ENCODE data around the gene ICOS.
"Not testable (repeated sequence)": the region's sequence is repeated elsewhere in the genome, so short reads cannot be mapped to it uniquely, and the experiment has no call there.

The ICOS gene

GRCh38 chr2:203975912-203976311 lies 39.3 kb downstream of the ICOS start:
- DNase-seq (ENCODE audit: low spot score): no peak

- no peak for DNase-seq (ENCODE audit: low spot score)
Measured at GRCh38 chr2:203982276-203982675, 45.7 kb downstream of the ICOS start.

GRCh38 chr2:203983064-203983715 lies 46.6 kb downstream of the ICOS start:
- no peak for DNase-seq (ENCODE audit: low spot score)

GRCh38 chr2:203985978-203986377 lies 49.4 kb downstream of the ICOS start:
- DNase-seq (ENCODE audit: low spot score): not testable (repeated sequence)

GRCh38 chr2:203987959-203988358 lies 51.4 kb downstream of the ICOS start:
- no peak for DNase-seq (ENCODE audit: low spot score)

- DNase-seq (ENCODE audit: low spot score): no peak
Measured at GRCh38 chr2:203988500-203989260, 52.1 kb downstream of the ICOS start.

GRCh38 chr2:203989521-203989920 lies 53.0 kb downstream of the ICOS start:
- no peak for DNase-seq (ENCODE audit: low spot score)

- DNase-seq (ENCODE audit: low spot score): no peak
Measured at GRCh38 chr2:203992509-203992908, 55.9 kb downstream of the ICOS start.

GRCh38 chr2:203993011-203993410 lies 56.4 kb downstream of the ICOS start:
- no peak for DNase-seq (ENCODE audit: low spot score)

- no peak for DNase-seq (ENCODE audit: low spot score)
Measured at GRCh38 chr2:203993560-203993959, 57.0 kb downstream of the ICOS start.

GRCh38 chr2:203994735-203995134 lies 58.2 kb downstream of the ICOS start:
- DNase-seq (ENCODE audit: low spot score): no peak

GRCh38 chr2:203996692-203997091 lies 60.1 kb downstream of the ICOS start:
- DNase-seq (ENCODE audit: low spot score): no peak

- DNase-seq (ENCODE audit: low spot score): no peak
Measured at GRCh38 chr2:203997481-203997880, 60.9 kb downstream of the ICOS start.

- no peak for DNase-seq (ENCODE audit: low spot score)
Measured at GRCh38 chr2:203997980-203998809, 61.6 kb downstream of the ICOS start.

- no peak for DNase-seq (ENCODE audit: low spot score)
Measured at GRCh38 chr2:203999835-204000234, 63.3 kb downstream of the ICOS start.

GRCh38 chr2:204000446-204000845 lies 63.9 kb downstream of the ICOS start:
- no peak for DNase-seq (ENCODE audit: low spot score)

- DNase-seq (ENCODE audit: low spot score): no peak
Measured at GRCh38 chr2:204003276-204003990, 66.9 kb downstream of the ICOS start.

- DNase-seq (ENCODE audit: low spot score): no peak
Measured at GRCh38 chr2:204004912-204005311, 68.3 kb downstream of the ICOS start.

- no peak for DNase-seq (ENCODE audit: low spot score)
Measured at GRCh38 chr2:204005940-204006721, 69.6 kb downstream of the ICOS start.

- DNase-seq (ENCODE audit: low spot score): no peak
Measured at GRCh38 chr2:204008352-204008751, 71.8 kb downstream of the ICOS start.

All from SW480 (cell line).